Panc1 (cell line): Measurements from ENCODE around the gene DAPK2.
A peak's percentile ranks its signal among the peaks of the same experiment; 100 is the strongest.

ENCODE experiments used
- CTCF ChIP-seq: fragments of 450-650 bp; IDR thresholded peaks from 2 replicates; pipeline ENCODE4 v1.5.1; 2017; ENCODE audit warnings: mild to moderate bottlenecking
- POLR2AphosphoS5 ChIP-seq: IDR thresholded peaks from 2 replicates; pipeline ENCODE4 v1.6.1; 2012; ENCODE audit warnings: mild to moderate bottlenecking, low read depth, low read length, moderate library complexity
- REST ChIP-seq, 2 experiments: IDR thresholded peaks; 2 replicates each; pipeline ENCODE4 v1.6.1; 2011 to 2012; ENCODE audit warnings: low read depth in 2 of 2, control low read depth in 1 of 2, low read length in 1 of 2, mild to moderate bottlenecking in 1 of 2, moderate library complexity in 1 of 2; ENCODE audit not compliant: insufficient read depth in 1 of 2
- SIN3A ChIP-seq: IDR thresholded peaks from 2 replicates; pipeline ENCODE4 v1.6.1; 2012; ENCODE audit warnings: low read depth, mild to moderate bottlenecking, low read length, moderate library complexity, borderline replicate concordance; ENCODE audit not compliant: insufficient read depth

- peak; percentile 86 for TF ChIP-seq CTCF
- TF ChIP-seq POLR2AphosphoS5 = no peak; the same call in 1 of the 2 replicates
- no peak for TF ChIP-seq REST (IDR thresholded peaks at IDR 0.05; ENCODE audit: insufficient read depth in 1 of 2, low read depth in 2 of 2, low read length in 1 of 2)
- no peak for TF ChIP-seq SIN3A
Measured at GRCh38 chr15:64067564-64068030, 21.3 kb upstream of the DAPK2 start.
